Transverse colon (tissue), 4 donors: ENCODE results near the gene LPAR1. TPM values are rescaled to one million over a fixed set of nuclear protein-coding genes. Genes with fewer than 3 reads are reported as not detected.

ENCODE experiments used
- DNase-seq: peaks from one replicate; pipeline ENCODE4 v3.0.0-alpha.2; 2019
- H3K27ac ChIP-seq, 4 donors: fragments of 200-600 bp; sonication (generic); 2 replicates each; pipeline ENCODE4 v1.5.1; 2016 to 2018; ENCODE audit warnings: inconsistent platforms in 4 of 4
- H3K27me3 ChIP-seq: fragments of 200-600 bp; sonication (generic); 2 replicates; pipeline ENCODE4 v1.5.1; 2017; ENCODE audit warnings: inconsistent platforms
- H3K36me3 ChIP-seq, 4 donors: fragments of 200-600 bp; sonication (generic); 2 replicates each; pipeline ENCODE4 v1.5.1; 2017 to 2019; ENCODE audit warnings: inconsistent platforms in 4 of 4
- H3K4me1 ChIP-seq, 4 donors: fragments of 200-600 bp; sonication (generic); 2 replicates each; pipeline ENCODE4 v1.5.1; 2017 to 2020; ENCODE audit warnings: inconsistent platforms in 4 of 4
- H3K4me3 ChIP-seq, 4 donors: fragments of 200-600 bp; sonication (generic); 1 replicate in 1 of 4; 2 replicates in 3 of 4; pipeline versions ENCODE4 v1.5.1 to v1.6.1; 2017 to 2019; ENCODE audit warnings: inconsistent platforms in 4 of 4
- H3K9me3 ChIP-seq, 2 donors: fragments of 200-600 bp; sonication (generic); 2 replicates each; pipeline ENCODE4 v1.5.1; 2017 to 2019; ENCODE audit warnings: inconsistent platforms in 2 of 2
- EP300 ChIP-seq: sonication (generic); formaldehyde crosslinking; IDR thresholded peaks from one replicate; pipeline ENCODE4 v1.6.1; 2017; ENCODE audit warnings: antibody characterized with exemption, low read depth
- POLR2A ChIP-seq: fragments of 450-650 bp; IDR thresholded peaks from one replicate; pipeline ENCODE4 v1.6.1; 2016; ENCODE audit warnings: antibody characterized with exemption, mild to moderate bottlenecking, moderate library complexity
- POLR2AphosphoS5 ChIP-seq, 3 donors: sonication (generic); formaldehyde crosslinking; IDR thresholded peaks; one replicate each; pipeline ENCODE4 v1.6.1; 2016; ENCODE audit warnings: antibody characterized with exemption in 3 of 3
- WGBS, 2 donors: methylation state at CpG; one replicate each; pipeline ENCODE4 v1.1.5; 2018; ENCODE audit warnings: low coverage in 1 of 2; 5-methylcytosine and 5-hydroxymethylcytosine counted together
- in situ Hi-C, 4 donors: fragments of 200-750 bp; cut with MboI; loops; one replicate each; pipeline versions ENCODE4 v1.15.0 to v1.15.1; 2017; ENCODE audit warnings: low sequenced_read_pairs in 3 of 4, low pct_ligation_motif_present in 1 of 4, low pct_unique_long_range_greater_than_20kb in 1 of 4
- intact Hi-C: fragments of 100-400 bp; cut with DNase I; formaldehyde crosslinking; loops from one replicate; pipeline ENCODE4 v1.15.1; 2023; ENCODE audit warnings: low total_unique reads
- total RNA-seq, 4 donors: library from RNA; depleted of rRNA; stranded (reverse); fragments of >200 nt; gene quantifications; one replicate each; pipeline ENCODE4 v1.1.0, GENCODE V29; 2016
- TF ChIP-seq, protein P1 (sequence below), 5 experiments: fragments of 200-600 bp in 3 of 5; fragments of 450-650 bp in 2 of 5; sonication (generic) in 3 of 5; IDR thresholded peaks; 1 replicate in 2 of 5; 2 replicates in 3 of 5; pipeline ENCODE4 v1.5.1; 2016 to 2017; ENCODE audit warnings: antibody characterized with exemption in 5 of 5, inconsistent platforms in 3 of 5, mild to moderate bottlenecking in 2 of 5, moderate library complexity in 1 of 5

LPAR1 gene
- total RNA-seq, 4 donors from 2014 or later: 27.1 to 34.4 (median 28.7) TPM

DNA sequence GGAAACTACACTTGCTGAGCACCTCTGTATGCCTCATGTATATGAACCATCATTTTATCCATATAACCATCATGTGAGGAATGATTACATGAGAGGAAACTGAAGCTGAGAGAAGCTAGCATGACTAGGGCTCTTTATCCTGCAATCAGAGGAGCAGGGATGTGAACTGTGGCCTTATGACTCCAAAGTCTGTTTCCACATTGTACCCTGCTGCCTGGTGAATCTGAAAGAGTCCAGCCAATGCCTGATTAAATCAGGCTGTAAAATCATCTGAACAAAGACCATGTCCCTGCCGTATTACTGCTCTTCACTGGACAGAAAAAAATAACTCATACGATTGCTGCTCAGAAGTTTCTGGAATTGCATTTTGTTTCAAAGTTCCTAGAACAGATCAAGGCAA, 67.0 kb downstream of the LPAR1 start:
- no peak overlapping the region for H3K4me3 ChIP-seq
- peaks cover 0 to 33% (median 2%) of the 10 kb centered on the region in 4 donors for H3K4me1 ChIP-seq
- peak overlapping the region in 2 of 4 donors; percentile 22 to 34 for H3K27ac ChIP-seq
- no peak for DNase-seq
- 29 to 50% methylated on average over 2 of the region's 2 CpGs for WGBS, 2 donors
- TF ChIP-seq POLR2AphosphoS5 (IDR thresholded peaks at IDR 0.05) (peak in 1 of 3 donors; percentile 34), POLR2A (no peak)
- H3K27me3 ChIP-seq: no peaks in the 10 kb centered on the region
- intact Hi-C loops (no loop called here), in situ Hi-C loops (no loop called here)
- no peaks in the 10 kb centered on the region for H3K9me3 ChIP-seq
- no peaks in the 10 kb centered on the region for H3K36me3 ChIP-seq

DNA sequence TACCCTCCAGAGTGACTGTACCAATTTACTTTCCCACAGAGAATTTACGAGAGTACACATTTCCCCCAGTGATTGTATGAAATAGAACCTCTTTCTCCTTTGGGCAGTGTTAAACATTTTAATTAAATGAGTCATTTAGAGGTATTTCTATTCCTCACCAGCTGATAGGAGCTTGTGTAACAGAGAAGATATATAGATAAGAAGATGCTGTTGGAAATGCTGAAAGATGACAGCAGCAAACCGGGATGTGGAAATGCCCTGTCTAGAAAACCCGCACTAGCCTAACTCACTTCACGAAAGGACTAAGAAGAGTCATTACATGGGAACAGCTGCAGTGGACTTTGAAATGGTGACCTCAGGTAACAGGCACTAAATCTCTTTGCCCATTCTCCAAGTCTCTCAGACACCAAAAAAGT, 68.3 kb downstream of the LPAR1 start:
- no peak for DNase-seq
- no peak for TF ChIP-seq POLR2A
- no peak for TF ChIP-seq POLR2AphosphoS5 (IDR thresholded peaks at IDR 0.05)
- TF ChIP-seq EP300: no peak
- TF ChIP-seq, protein P1, sequence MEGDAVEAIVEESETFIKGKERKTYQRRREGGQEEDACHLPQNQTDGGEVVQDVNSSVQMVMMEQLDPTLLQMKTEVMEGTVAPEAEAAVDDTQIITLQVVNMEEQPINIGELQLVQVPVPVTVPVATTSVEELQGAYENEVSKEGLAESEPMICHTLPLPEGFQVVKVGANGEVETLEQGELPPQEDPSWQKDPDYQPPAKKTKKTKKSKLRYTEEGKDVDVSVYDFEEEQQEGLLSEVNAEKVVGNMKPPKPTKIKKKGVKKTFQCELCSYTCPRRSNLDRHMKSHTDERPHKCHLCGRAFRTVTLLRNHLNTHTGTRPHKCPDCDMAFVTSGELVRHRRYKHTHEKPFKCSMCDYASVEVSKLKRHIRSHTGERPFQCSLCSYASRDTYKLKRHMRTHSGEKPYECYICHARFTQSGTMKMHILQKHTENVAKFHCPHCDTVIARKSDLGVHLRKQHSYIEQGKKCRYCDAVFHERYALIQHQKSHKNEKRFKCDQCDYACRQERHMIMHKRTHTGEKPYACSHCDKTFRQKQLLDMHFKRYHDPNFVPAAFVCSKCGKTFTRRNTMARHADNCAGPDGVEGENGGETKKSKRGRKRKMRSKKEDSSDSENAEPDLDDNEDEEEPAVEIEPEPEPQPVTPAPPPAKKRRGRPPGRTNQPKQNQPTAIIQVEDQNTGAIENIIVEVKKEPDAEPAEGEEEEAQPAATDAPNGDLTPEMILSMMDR (IDR thresholded peaks at IDR 0.05): no peak
- Histone ChIP-seq H3K27me3 (no peaks in the 10 kb centered on the region), H3K4me1 (peaks cover 0 to 22% (median 0%) of the 10 kb centered on the region in 4 donors), H3K27ac (no peak overlapping the region), H3K36me3 (no peaks in the 10 kb centered on the region), H3K9me3 (no peaks in the 10 kb centered on the region), H3K4me3 (no peak overlapping the region)
- in situ Hi-C loops: no loop called here
- intact Hi-C loops: no loop called here
- WGBS, 2 donors: 79 to 82% methylated on average over 4 of the region's 4 CpGs

DNA sequence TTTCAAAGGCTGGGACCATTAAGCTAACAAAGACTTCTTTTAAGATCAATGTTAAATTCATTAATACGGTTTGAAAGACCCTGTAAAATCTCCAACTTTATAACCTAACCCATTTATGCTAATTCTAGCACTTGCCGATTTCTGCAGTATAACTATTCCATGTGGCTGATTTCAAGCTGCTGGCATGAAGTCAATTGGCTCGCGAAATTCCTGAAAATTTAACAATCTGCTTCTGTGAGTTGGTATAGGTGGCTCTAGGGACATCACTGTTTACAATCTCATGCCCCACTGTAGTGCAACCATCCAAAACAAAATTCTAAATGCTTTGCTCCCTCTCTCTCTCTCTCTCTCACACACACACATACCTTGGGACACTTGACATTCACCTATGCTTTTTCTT, 70.2 kb downstream of the LPAR1 start:
- H3K27me3 ChIP-seq: no peaks in the 10 kb centered on the region
- no peak overlapping the region for H3K27ac ChIP-seq
- WGBS, 2 donors: 79 to 83% methylated on average over 4 of the region's 4 CpGs
- no peak overlapping the region for H3K4me3 ChIP-seq
- peaks cover 0 to 16% (median 0%) of the 10 kb centered on the region in 4 donors for H3K4me1 ChIP-seq
- intact Hi-C loops: no loop called here
- no peak for DNase-seq
- no peaks in the 10 kb centered on the region for H3K36me3 ChIP-seq
- in situ Hi-C loops: no loop called here
- H3K9me3 ChIP-seq: no peaks in the 10 kb centered on the region
- TF ChIP-seq, protein P1 (IDR thresholded peaks at IDR 0.05): no peak
- TF ChIP-seq EP300 (no peak), POLR2A (no peak), POLR2AphosphoS5 (IDR thresholded peaks at IDR 0.05) (no peak)

DNA sequence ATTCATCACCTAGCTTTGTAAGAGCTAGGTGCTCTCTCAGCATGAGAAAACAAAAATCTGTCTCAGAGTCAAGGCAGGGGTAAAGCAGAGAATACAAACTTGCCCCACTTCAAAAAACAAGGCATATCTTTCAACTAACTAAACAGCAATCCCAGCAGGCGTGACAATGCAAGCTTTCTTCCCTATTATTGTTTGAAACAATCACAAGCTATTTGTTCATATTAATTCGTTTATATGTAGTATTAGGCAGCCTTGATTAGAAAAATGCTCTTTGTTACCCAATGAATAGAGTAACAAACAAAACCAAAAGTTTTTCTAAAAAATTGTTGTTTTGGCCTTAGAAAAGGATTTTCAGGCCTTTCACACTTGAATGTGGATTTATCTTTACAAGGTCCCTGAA, 71.1 kb downstream of the LPAR1 start:
- 69 to 74% methylated on average over 2 of the region's 2 CpGs for WGBS, 2 donors
- Histone ChIP-seq H3K27ac (no peak overlapping the region), H3K4me1 (peaks cover 0 to 16% (median 0%) of the 10 kb centered on the region in 4 donors), H3K9me3 (no peaks in the 10 kb centered on the region), H3K27me3 (no peaks in the 10 kb centered on the region), H3K4me3 (no peak overlapping the region), H3K36me3 (no peaks in the 10 kb centered on the region)
- DNase-seq: no peak
- intact Hi-C loops (no loop called here), in situ Hi-C loops (no loop called here)
- TF ChIP-seq POLR2AphosphoS5 (IDR thresholded peaks at IDR 0.05) (no peak), EP300 (no peak), POLR2A (no peak)
- TF ChIP-seq, protein P1 (IDR thresholded peaks at IDR 0.05): no peak

DNA sequence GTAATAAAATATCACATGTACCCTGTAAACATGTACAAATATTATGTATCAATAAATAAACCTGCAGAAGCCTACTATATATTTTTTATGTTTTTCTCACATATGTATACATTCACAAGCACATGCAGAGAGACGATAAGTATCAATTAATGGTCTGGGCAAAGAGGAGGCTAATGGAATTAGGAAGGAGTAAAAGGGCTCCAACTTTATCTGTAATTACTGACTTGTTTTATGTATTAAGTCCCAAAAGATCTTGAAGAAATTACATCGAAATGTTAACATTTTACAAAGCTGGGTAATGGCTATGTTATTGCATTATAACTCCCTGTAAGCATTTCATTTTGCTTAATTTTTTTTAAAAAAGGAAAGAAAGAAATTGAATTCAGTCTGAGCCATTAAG, 78.0 kb downstream of the LPAR1 start:
- no peak for TF ChIP-seq POLR2A
- no peak for TF ChIP-seq POLR2AphosphoS5 (IDR thresholded peaks at IDR 0.05)
- TF ChIP-seq, protein P1 (IDR thresholded peaks at IDR 0.05): no peak
- no peak for TF ChIP-seq EP300

More for the DNA sequence above, 78.0 kb downstream of the LPAR1 start:
- Histone ChIP-seq H3K36me3 (no peaks in the 10 kb centered on the region), H3K27me3 (no peaks in the 10 kb centered on the region), H3K27ac (no peak overlapping the region), H3K4me1 (no peaks in the 10 kb centered on the region), H3K9me3 (peaks cover 11 to 12% of the 10 kb centered on the region in 2 donors), H3K4me3 (no peak overlapping the region)
- intact Hi-C loops (no loop called here), in situ Hi-C loops (no loop called here)
- 75 to 76% methylated on average over 2 of the region's 2 CpGs for WGBS, 2 donors
- DNase-seq: no peak
